Stimulated activated CD4-positive, alpha-beta T cell treated with anti-CD3 and anti-CD28 coated beads, Interleukin-12 subunit alpha, Interleukin-12 subunit beta, amount 100 ng/mL, for 48 hours (primary cell): ENCODE data around the gene RHBDD1.

ENCODE experiments used
- DNase-seq, 3 donors: peaks; one replicate each; pipeline ENCODE4 v3.0.0-alpha.2; 2020; ENCODE audit warnings: low read depth in 2 of 3, low spot score in 1 of 3

The RHBDD1 gene

DNA sequence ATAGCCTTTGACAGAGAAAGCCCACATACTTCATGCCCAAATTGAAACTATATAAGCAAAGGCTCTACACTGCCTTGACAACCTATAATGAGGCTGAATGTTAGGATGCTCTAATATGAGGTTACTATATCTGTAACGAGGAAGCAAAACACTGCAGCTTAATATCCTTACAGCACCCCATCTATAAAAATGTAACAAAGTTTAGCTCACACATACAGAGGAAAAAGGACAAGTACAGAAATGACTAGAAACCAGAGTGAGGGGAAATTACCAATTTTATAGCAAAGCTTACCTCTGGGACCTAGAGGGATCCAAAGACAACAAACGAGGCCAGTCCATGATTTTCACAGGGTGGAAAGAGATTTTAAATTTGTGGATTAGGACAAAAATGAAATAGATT lies 189.7 kb downstream of the RHBDD1 start:
- no peak for DNase-seq

DNA sequence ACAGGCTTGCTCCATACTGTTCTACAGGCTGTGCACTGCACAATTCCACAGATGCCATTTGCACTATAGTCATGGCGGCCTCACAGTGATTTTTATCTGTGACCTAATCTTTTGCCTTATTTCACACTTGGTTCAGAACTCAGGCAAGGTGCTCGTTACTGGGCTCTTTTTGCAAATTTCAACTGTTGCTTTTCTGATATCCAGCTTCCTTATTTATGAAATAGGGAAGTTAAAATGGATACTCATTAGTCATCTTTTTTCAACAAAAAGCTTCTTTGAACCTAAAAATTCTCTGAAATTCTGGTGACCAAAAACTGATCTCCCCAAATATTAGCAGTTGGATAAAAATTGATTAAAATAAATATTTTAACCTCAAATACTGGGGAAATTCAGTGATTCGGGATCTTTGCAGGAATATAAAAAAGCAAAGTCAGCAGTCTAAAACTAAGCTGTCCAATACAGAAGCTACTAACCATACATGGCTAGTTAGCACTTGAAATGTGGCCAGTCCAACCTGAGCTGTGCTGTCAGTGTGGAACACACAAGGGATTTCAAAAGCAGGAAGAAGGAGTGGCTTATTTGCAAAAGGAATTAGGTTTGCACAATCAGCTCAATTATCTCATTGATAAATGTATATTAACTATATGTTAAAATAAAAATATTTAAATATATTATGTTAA lies 193.7 kb downstream of the RHBDD1 start:
- DNase-seq = no peak

DNA sequence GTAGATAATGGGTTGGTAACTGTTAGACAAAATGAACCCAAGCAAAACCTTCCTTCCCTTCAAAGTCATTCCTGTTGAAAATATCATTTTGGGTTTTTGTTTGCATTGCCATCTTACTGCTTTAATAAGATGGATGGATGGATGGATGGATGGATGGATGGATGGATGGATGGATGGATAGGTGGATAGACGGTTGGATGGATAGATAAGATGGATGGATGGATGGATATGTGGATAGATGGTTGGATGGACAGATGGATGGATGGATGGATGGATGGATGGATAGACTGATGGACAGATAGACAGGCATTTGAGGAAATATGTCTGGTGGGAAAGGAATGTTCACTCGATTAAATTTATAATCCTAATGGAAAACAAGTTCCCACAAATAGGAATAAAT lies 194.9 kb downstream of the RHBDD1 start:
- no peak for DNase-seq

DNA sequence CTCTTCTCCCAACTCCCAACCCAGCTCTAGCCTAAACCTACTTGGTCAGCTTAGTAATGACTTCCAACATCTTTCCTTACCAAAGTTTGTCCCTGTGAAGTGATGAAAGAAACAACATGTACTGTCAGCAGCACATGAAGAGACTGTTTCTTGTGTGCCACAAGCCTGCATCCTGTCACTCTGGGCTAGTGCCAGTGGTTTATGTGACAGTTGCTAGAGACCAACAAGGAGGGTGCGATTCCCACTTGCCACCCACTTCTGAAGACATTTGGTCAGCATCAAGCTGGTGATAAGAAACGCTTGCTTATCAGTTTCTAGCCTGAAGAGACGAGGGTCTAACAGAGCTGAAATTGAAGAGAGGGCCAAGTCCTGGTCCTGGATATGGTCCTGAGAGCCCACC lies 195.5 kb downstream of the RHBDD1 start:
- DNase-seq = no peak

DNA sequence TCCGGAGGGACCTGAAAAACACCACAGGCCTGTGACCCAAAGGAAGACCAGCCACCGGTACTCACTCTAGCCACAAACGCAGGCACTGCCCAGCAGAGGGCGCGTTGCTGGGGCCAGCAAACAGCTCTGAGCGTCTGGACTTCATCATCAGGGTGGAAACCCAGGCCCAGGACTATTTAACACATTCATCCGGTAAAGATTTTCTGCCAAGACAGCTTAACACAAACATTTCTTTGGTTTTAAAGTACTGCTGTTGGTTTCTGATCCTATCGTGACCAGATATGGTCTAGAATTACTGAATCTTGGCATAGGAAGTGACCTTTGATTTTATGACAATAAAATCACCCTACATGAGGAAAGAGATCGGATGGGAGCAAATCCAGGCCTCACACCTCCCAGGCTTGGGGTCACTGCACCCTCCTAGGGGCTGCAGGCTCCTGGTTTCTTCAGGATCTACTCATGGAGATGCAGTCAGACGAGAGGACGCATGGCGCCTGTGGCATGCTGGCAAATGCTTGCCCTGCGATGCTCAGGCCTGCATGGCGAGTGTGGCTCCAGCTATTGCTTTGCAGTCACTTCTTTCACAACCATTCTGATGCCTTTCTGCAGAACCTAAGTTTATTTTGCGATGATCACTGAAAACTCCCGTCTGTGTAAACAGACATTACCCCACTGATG lies 197.8 kb downstream of the RHBDD1 start:
- peak in 2 of 3 donors; percentile 15 to 16 for DNase-seq

DNA sequence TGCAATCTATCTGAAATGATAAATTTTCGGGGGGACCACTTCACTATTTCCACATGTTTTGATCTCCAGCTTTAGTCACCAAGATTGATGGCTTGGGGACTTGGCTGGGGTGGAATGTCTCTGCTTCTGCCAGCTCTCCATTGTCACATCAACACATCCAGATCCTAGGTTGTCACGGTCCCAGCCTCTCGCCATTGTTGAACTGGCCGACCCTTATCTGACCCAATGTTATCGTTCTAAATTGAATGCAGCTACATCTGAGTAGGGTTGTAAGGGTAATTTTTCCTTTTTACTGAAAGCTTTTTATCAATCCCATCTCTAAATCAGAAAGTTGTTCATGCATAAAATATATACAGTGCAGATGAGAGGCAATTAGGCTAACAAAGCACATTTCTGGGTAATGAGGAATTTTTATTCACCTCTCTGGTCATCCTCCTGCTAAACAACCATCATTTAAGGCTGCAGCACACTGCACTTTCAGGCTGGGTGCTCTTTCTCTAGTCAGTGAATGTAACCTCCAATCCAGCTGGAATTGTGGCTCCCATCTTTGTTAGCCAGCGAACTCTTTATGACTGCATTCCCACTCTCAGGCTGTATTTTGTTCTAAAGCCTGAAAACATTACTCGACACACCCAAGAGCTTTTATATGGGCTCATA lies 200.0 kb downstream of the RHBDD1 start:
- no peak for DNase-seq

DNA sequence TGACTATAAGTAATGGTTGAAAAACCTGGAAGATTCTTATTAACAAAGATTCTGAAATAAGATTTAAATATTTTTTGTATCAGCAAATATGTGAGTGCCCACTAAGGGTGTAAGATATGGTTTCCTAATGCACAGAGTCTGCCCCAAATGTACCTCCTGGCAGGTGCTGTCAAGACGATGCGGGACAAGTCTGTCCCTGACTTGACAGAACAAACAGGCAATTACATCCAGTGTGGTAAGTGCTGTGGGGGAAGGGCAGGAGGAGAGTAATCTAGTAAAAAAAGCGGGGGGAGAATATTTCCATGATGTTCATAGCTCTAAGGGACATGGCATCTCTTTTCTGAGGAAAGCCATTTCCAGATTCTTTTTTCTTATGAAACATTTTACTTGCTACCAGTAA lies 200.7 kb downstream of the RHBDD1 start:
- DNase-seq = no peak

DNA sequence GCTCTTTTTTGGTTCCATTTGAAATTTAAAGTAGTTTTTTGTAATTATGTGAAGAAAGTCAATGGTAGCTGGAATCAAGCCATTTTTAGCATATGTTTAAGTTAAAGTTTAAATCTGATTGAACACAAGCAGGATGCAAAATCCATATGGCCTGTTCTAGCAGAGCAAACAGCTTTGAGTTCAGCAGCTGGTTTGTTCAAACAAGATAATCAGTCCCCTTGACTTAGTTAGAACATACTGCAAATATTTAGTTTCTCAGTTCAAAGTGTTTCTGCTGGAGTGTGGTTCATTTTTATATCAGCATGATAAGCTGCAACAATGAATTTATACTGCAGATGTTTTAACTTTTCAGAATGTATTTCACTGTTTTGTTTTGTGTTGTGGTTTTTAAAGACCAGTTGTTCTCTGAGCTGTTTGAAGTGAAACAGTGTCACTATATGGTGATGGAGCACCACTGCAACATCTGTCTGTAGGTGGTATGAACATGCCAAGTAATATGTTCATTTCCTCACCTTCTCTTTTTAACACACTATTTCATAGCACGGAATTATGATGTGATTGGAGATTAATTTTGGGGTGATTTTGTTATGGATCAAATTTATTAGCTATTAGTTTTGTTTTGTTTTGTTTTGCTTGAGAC lies 202.8 kb downstream of the RHBDD1 start:
- no peak for DNase-seq

DNA sequence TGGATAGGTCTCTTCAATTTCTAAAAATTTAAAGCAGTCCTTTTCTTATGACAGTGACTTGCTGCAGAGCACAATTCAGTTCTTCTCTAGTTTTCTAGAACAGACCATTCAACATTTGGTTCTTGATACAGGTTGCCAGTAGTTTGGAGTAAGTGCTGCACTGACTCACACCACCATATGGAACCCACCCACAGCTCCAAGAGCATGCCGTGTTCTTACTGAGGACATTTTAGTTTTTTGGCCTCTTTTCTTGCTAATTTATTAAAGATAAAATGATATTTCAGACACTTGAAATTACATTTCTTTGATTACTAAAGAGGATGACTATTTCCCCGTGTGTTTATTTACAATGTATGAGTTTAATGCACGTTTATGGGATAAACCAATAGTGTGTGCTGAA lies 208.1 kb downstream of the RHBDD1 start:
- DNase-seq = no peak
